ENCODE results near the gene ARHGAP27.
"Not testable (repeated sequence)": the region's sequence is repeated elsewhere in the genome, so short reads cannot be mapped to it uniquely, and the experiment has no call there.

The ARHGAP27 gene

GRCh38 chr17:45445901-45446743 is 13.5 kb upstream of the ARHGAP27 start:
- peak; percentile 87 for DNase-seq (ENCODE audit: low spot score)

GRCh38 chr17:45444856-45445820 is 12.5 kb upstream of the ARHGAP27 start:
- not testable (repeated sequence) for DNase-seq (ENCODE audit: low spot score)

- DNase-seq (ENCODE audit: low spot score): not testable (repeated sequence)
Measured at GRCh38 chr17:45444301-45444700, 11.6 kb upstream of the ARHGAP27 start.

GRCh38 chr17:45443371-45444260 is 10.9 kb upstream of the ARHGAP27 start:
- DNase-seq (ENCODE audit: low spot score): not testable (repeated sequence)

GRCh38 chr17:45441526-45442310 is 9.0 kb upstream of the ARHGAP27 start:
- DNase-seq (ENCODE audit: low spot score): no peak

- DNase-seq (ENCODE audit: low spot score): not testable (repeated sequence)
Measured at GRCh38 chr17:45440839-45441515, 8.3 kb upstream of the ARHGAP27 start.

- peak; percentile 72 for DNase-seq (ENCODE audit: low spot score)
Measured at GRCh38 chr17:45440161-45440778, 7.6 kb upstream of the ARHGAP27 start.

GRCh38 chr17:45438931-45439610 is 6.4 kb upstream of the ARHGAP27 start:
- peak; percentile 63 for DNase-seq (ENCODE audit: low spot score)

GRCh38 chr17:45437465-45438283 is 5.0 kb upstream of the ARHGAP27 start:
- no peak for DNase-seq (ENCODE audit: low spot score)

GRCh38 chr17:45436625-45437464 is 4.2 kb upstream of the ARHGAP27 start:
- DNase-seq (ENCODE audit: low spot score): no peak

- no peak for DNase-seq (ENCODE audit: low spot score)
Measured at GRCh38 chr17:45436161-45436560, 3.5 kb upstream of the ARHGAP27 start.

GRCh38 chr17:45435481-45435880 is 2.8 kb upstream of the ARHGAP27 start:
- DNase-seq (ENCODE audit: low spot score): no peak

GRCh38 chr17:45433159-45433535 is 477 bp upstream of the ARHGAP27 start:
- no peak for DNase-seq (ENCODE audit: low spot score)

GRCh38 chr17:45431531-45432404 is 902 bp downstream of the ARHGAP27 start:
- DNase-seq (ENCODE audit: low spot score): peak; percentile 90

- DNase-seq (ENCODE audit: low spot score): peak; percentile 46
Measured at GRCh38 chr17:45430738-45431530, 1.7 kb downstream of the ARHGAP27 start.
